ENCODE results near the gene MLEC.

DNA sequence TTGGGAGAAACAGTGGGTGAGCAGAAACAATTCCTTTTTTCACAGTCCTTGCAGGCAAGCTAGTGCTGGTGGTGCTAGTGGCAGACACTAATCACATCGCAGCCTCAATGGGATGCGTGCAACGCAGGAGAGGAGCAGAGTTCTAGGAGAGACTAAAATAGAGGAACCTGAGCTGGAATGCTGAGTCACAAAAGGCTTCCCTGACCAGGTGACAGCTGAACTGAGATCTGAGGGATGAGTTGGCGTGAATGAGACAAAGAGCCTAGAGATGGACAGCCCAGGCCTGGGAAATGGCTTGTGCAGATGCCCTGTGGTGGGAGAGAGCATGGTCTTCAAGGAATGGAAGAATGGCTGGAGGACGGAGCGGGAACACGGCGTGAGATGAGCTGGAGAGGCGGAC lies 64.4 kb downstream of the MLEC start:
- no peak for TF ChIP-seq TEAD4 (IDR thresholded peaks at IDR 0.05)
- TF ChIP-seq, protein P1, sequence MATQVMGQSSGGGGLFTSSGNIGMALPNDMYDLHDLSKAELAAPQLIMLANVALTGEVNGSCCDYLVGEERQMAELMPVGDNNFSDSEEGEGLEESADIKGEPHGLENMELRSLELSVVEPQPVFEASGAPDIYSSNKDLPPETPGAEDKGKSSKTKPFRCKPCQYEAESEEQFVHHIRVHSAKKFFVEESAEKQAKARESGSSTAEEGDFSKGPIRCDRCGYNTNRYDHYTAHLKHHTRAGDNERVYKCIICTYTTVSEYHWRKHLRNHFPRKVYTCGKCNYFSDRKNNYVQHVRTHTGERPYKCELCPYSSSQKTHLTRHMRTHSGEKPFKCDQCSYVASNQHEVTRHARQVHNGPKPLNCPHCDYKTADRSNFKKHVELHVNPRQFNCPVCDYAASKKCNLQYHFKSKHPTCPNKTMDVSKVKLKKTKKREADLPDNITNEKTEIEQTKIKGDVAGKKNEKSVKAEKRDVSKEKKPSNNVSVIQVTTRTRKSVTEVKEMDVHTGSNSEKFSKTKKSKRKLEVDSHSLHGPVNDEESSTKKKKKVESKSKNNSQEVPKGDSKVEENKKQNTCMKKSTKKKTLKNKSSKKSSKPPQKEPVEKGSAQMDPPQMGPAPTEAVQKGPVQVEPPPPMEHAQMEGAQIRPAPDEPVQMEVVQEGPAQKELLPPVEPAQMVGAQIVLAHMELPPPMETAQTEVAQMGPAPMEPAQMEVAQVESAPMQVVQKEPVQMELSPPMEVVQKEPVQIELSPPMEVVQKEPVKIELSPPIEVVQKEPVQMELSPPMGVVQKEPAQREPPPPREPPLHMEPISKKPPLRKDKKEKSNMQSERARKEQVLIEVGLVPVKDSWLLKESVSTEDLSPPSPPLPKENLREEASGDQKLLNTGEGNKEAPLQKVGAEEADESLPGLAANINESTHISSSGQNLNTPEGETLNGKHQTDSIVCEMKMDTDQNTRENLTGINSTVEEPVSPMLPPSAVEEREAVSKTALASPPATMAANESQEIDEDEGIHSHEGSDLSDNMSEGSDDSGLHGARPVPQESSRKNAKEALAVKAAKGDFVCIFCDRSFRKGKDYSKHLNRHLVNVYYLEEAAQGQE (IDR thresholded peaks at IDR 0.05; ENCODE audit: low read depth), result no peak
- TF ChIP-seq EP300 (IDR thresholded peaks at IDR 0.05; ENCODE audit: borderline replicate concordance), result no peak
- TF ChIP-seq, protein P2, sequence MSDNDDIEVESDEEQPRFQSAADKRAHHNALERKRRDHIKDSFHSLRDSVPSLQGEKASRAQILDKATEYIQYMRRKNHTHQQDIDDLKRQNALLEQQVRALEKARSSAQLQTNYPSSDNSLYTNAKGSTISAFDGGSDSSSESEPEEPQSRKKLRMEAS (IDR thresholded peaks at IDR 0.05), result no peak
- no peak for TF ChIP-seq NFIC (IDR thresholded peaks at IDR 0.05)
- TF ChIP-seq TAF1 (IDR thresholded peaks at IDR 0.05; ENCODE audit: low read depth), result no peak
- TF ChIP-seq EGR1 (IDR thresholded peaks at IDR 0.05), result no peak
- no peak for TF ChIP-seq FOXM1 (IDR thresholded peaks at IDR 0.05; ENCODE audit: borderline replicate concordance, low read depth)
- TF ChIP-seq YY1 (IDR thresholded peaks at IDR 0.05; ENCODE audit: low read depth), result no peak
- TF ChIP-seq RAD21 (IDR thresholded peaks at IDR 0.05; ENCODE audit: low read depth), result no peak
